Measurements from ENCODE around the gene CEP41. TPM values are rescaled to one million over a fixed set of nuclear protein-coding genes. Genes with fewer than 3 reads are reported as not detected.

Gene CEP41
- 10.0 TPM for total RNA-seq
- long read RNA-seq, full-length matches to known transcripts, result 5 of 5 reads
- long read RNA-seq, partial matches to known transcripts, result 0 of 5 reads
- long read RNA-seq, other reads (novel, unspliced or antisense), result 0 of 5 reads

- Histone ChIP-seq H3K4me3 (peak within 1 kb of the TSS; percentile 80), H3K27ac (peak within 1 kb of the TSS; percentile 84), H3K27me3 (ENCODE audit: low read depth) (no peaks in the 10 kb centered on the region), H3K36me3 (no peaks in the 10 kb centered on the region), H3K9me3 (no peaks in the 10 kb centered on the region), H3K4me1 (peaks cover 24% of the 10 kb centered on the region)
- intact Hi-C loops (cut with DNase I), result no loop called here
- peak; percentile 98 for DNase-seq
- ATAC-seq, result peak; percentile 99
- TF ChIP-seq CTCF (IDR thresholded peaks at IDR 0.05), result no peak
Observed at GRCh38 chr7:130440527-130441365, at the start of gene CEP41. CEP41 (minus strand) TSS chr7:130441016; CDS start chr7:130440966, 50 bp downstream.

- H3K36me3 ChIP-seq, result no peaks in the 10 kb centered on the region
- peak overlapping the region; percentile 48 for H3K4me3 ChIP-seq
- no peaks in the 10 kb centered on the region for H3K9me3 ChIP-seq
- peaks cover 30% of the 10 kb centered on the region for H3K4me1 ChIP-seq
- intact Hi-C loops (cut with DNase I), result no loop called here
- H3K27ac ChIP-seq, result peak overlapping the region; percentile 11
- ATAC-seq, result no peak
- DNase-seq, result no peak
- H3K27me3 ChIP-seq (ENCODE audit: low read depth), result peaks cover 9% of the 10 kb centered on the region
- no peak for TF ChIP-seq CTCF (IDR thresholded peaks at IDR 0.05)
Observed at GRCh38 chr7:130490311-130490791, 49.5 kb upstream of the CEP41 start.

GRCh38 chr7:130489140-130489983 lies 48.5 kb upstream of the CEP41 start:
- Histone ChIP-seq H3K27ac (peak overlapping the region; percentile 27), H3K9me3 (no peaks in the 10 kb centered on the region), H3K36me3 (no peaks in the 10 kb centered on the region), H3K27me3 (ENCODE audit: low read depth) (peaks cover 9% of the 10 kb centered on the region), H3K4me1 (peaks cover 32% of the 10 kb centered on the region), H3K4me3 (no peak overlapping the region)
- DNase-seq (no peak), ATAC-seq (no peak)
- TF ChIP-seq CTCF (IDR thresholded peaks at IDR 0.05), result no peak
- intact Hi-C loops (cut with DNase I), result no loop called here

GRCh38 chr7:130488392-130489139 lies 47.8 kb upstream of the CEP41 start:
- intact Hi-C loops (cut with DNase I), result no loop called here
- peaks cover 9% of the 10 kb centered on the region for H3K27me3 ChIP-seq (ENCODE audit: low read depth)
- TF ChIP-seq CTCF (IDR thresholded peaks at IDR 0.05), result no peak
- no peaks in the 10 kb centered on the region for H3K36me3 ChIP-seq
- no peak overlapping the region for H3K4me3 ChIP-seq
- no peak for ATAC-seq
- H3K4me1 ChIP-seq, result peaks cover 32% of the 10 kb centered on the region
- H3K9me3 ChIP-seq, result no peaks in the 10 kb centered on the region
- H3K27ac ChIP-seq, result no peak overlapping the region
- no peak for DNase-seq

GRCh38 chr7:130486954-130487436 lies 46.2 kb upstream of the CEP41 start:
- Histone ChIP-seq H3K9me3 (no peaks in the 10 kb centered on the region), H3K4me1 (peaks cover 26% of the 10 kb centered on the region), H3K27ac (no peak overlapping the region), H3K4me3 (peak overlapping the region; percentile 66), H3K27me3 (ENCODE audit: low read depth) (peaks cover under 1% of the 10 kb centered on the region), H3K36me3 (no peaks in the 10 kb centered on the region)
- intact Hi-C loops (cut with DNase I), result no loop called here
- no peak for DNase-seq
- ATAC-seq, result no peak
- no peak for TF ChIP-seq CTCF (IDR thresholded peaks at IDR 0.05)

All from lower lobe of right lung (tissue), 2 donors.